GM20431 (cell line): ENCODE measurements around the gene CDK12.
"Not testable (repeated sequence)": the region's sequence is repeated elsewhere in the genome, so short reads cannot be mapped to it uniquely, and the experiment has no call there.

Experiments used
- in situ Hi-C: fragments of 300-500 bp; cut with MseI, MboI; formaldehyde crosslinking; loops from one replicate; pipeline ENCODE4 v1.15.0; 2020; ENCODE audit warnings: low sequenced_read_pairs; ENCODE audit not compliant: unreplicated experiment

The CDK12 gene

DNA sequence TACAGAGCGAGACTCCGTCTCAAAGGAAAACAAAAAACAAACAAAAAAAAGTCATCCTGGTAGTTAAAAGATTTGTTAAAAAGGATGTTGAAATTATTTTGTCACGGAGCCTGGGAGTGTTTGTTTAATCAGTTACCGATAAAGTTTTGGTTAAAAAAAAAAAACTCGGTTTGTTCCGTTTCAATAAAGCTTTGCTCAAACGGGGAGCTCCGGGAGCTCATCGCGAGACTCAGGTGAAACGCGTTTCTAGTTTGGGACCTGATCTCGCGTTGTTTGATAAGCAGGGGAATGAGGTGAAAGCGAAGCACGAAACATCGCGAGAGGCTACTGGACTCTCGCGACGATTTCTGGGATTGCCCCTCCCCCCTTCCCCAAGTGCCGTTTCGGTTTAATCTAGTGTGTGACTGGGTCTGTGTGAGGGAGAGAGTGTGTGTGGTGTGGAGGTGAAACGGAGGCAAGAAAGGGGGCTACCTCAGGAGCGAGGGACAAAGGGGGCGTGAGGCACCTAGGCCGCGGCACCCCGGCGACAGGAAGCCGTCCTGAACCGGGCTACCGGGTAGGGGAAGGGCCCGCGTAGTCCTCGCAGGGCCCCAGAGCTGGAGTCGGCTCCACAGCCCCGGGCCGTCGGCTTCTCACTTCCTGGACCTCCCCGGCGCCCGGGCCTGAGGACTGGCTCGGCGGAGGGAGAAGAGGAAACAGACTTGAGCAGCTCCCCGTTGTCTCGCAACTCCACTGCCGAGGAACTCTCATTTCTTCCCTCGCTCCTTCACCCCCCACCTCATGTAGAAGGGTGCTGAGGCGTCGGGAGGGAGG lies at the start of gene CDK12:
TSS of gene CDK12 (plus strand) at position 374 of the 813 bp plus-strand sequence. CDS start 586 bp downstream, outside the sequence.
- in situ Hi-C loops: no loop called here

DNA sequence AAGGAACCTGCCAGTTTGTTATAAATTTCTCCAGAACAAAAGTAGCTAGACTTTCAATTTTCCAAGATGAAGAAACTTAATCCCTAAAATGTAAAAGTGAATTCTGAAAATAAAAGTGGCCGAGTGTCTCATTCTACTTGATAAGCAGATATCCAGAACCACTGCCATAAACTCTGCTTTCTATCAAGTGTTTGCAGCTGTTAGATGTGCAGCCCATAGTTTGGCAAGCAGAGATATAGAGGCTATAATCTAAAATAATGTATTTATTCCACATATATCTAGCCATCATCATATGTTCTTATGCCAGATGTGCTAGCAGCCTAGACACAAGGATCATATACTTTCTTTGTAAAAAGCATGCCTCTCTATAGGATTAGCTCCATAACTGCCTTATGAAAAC lies 45.1 kb upstream of the CDK12 start:
- in situ Hi-C loops: no loop called here

DNA sequence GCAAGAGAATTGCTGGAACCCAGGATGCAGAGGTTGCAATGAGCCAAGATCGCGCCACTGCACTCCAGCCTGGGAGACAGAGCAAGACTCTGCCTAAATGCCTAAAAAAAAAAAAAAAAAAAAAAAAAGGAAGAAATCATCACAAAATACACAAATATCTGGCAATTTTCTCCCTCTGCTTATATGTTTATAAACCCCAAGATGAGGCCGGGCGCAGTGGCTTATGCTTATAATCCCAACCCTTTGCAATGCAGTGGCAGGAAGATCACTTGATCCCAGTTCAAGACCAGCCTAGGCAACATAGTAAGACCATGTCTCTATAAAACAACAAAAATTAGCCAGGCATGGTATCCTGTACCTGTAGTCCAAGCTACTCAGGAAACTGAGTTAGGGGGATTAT lies 31.7 kb upstream of the CDK12 start:
- in situ Hi-C loops: no loop called here

DNA sequence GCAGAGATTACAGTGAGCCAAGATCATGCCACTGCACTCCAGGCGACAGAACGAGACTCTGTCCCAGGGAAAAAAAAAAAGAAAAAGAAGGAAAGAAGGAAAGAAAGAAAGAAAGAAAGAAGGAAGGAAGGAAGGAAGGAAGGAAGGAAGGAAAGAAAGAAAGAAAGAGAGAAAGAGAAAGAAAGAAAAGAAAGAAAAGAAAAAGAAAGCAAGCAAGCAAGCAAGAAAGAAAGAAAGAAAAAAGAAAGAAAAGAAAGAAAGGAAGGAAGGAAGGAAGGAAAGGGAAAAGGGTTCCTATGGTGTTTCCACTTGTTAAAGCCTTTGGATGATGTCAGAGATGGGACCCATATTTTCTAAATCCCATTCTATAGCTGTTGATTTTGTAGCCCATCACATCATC lies 21.4 kb upstream of the CDK12 start:
- in situ Hi-C loops: not testable (repeated sequence)

DNA sequence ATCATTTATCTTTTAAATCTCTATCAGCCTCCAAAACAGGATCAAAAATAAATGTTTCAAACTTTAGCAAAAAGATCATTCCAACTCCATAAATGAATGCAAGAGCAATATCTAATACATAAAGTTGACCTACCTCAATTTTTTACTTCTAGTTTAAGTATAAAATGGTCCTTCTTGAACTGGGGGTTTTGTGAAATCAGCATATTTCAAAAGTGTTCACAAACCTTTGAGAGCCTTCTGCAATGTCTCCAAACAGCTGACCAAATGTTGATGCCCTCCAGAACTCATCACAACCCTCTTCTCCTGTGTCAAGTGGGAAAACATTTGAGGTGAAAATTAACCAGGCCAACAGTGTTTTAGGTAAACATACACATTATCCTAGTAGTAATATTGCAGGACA lies 18.0 kb upstream of the CDK12 start:
- in situ Hi-C loops: no loop called here

DNA sequence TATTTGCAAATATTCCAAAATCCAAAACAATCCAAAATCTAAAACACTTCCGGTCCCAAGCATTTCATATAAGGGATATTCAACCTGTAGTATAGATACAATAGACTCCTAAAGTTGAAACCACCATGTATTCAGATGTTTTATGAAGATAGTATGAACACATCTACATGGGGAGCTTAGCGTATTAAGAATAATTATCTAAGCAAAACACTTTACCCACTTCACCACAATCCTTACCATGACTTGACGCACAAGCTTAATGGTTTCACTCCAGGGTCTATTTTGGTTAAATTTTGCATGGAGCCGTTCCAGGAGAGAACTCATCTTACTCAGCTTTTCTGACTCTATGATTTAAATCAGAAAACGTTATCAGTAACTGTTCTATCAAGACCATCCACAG lies 13.7 kb upstream of the CDK12 start:
- in situ Hi-C loops: no loop called here

DNA sequence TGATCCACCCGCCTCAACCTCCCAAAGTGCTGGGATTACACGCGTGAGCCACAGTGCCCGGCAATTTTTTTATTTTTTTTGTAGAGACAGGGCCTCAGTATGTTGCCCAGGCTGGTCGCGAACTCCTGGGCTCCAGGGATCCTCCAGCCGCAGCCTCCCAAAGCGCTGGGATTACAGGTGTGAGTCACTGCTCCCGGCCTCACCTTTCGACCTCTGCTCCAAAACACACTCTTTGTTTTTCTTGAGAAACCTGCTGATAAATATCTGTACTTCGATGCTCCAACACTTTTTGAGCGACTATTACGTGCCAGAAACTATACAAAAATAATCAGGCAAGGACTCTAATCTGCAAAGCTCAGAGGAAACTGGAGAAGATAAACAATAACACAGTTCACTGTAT lies 11.2 kb upstream of the CDK12 start:
- in situ Hi-C loops: no loop called here

DNA sequence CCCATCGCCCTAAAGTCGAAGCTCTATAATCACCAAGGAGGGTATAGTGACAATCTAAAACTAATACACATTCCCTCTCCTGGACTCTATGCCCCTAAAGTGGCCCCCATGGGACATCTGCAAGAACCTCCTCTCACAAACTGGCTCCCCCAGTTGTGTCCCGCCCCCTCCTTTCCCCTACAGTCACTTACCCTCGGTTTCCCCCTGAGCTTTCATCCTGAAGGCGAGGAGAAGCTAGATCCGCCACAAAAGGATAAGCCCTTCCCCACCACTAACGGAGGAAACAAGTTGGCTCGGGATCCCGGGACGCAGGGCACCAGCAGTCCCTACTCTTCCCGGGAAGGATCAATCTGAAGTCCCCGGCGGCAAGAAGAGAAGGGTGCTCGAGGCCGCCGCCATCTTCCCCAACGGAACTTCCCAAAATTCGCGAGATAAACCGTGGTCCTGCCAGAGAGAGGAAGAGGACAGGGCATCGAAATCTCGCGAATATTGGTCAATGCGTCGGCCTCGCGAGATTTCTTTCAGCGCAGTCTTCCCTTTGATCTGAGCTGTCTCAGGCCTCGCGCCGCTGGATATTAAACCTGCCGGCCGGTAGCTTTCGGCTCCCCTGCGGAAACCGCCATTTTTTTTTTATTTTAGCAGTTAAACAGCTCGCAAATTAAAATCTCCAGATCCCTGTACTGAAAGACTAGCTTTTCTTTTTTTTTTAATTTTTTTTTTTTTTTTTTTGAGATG lies 10.3 kb upstream of the CDK12 start, which contains the start of gene MED1:
TSS of gene MED1 (minus strand) at position 417 of the 735 bp plus-strand sequence. CDS start at position 216, 201 bp downstream.
- in situ Hi-C loops: no loop called here

DNA sequence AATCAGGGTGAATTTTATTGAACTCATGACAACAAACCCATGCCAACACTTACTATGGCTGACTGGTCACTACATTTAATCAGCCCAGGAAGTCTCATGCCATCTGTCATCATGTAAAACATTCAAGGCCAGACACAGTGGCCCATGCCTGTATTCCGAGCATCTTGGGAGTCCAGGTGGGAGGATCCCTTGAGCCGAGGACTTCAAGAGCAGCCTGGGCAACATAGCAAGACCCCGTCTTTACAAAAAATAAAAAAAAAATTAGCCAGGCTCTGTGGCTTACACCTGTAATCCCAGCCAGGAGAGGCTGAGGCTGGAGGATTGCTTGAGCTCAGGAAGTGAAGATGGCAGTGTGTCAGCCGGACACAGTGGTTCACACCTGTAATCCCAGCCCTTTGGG lies 5.4 kb upstream of the CDK12 start:
- in situ Hi-C loops: no loop called here

DNA sequence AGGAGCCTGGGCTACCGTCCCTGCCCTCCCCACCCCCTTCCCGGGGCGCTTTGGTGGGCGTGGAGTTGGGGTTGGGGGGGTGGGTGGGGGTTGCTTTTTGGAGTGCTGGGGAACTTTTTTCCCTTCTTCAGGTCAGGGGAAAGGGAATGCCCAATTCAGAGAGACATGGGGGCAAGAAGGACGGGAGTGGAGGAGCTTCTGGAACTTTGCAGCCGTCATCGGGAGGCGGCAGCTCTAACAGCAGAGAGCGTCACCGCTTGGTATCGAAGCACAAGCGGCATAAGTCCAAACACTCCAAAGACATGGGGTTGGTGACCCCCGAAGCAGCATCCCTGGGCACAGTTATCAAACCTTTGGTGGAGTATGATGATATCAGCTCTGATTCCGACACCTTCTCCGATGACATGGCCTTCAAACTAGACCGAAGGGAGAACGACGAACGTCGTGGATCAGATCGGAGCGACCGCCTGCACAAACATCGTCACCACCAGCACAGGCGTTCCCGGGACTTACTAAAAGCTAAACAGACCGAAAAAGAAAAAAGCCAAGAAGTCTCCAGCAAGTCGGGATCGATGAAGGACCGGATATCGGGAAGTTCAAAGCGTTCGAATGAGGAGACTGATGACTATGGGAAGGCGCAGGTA lies 762 bp downstream of the CDK12 start:
- in situ Hi-C loops: no loop called here

DNA sequence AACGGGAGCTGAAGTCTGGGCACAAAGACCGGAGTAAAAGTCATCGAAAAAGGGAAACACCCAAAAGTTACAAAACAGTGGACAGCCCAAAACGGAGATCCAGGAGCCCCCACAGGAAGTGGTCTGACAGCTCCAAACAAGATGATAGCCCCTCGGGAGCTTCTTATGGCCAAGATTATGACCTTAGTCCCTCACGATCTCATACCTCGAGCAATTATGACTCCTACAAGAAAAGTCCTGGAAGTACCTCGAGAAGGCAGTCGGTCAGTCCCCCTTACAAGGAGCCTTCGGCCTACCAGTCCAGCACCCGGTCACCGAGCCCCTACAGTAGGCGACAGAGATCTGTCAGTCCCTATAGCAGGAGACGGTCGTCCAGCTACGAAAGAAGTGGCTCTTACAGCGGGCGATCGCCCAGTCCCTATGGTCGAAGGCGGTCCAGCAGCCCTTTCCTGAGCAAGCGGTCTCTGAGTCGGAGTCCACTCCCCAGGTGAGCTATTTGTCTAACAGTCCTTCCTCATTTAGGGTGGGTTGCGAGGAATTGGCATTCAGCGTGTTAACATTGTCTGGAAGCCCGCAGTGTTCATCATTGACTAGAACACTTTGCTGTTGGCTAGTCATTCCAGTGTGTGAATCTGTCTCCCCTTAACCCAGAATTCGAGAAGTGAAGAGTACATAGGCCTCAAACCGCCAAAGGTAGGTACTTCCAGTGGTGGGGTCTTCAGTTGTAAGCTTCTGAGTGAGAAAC lies 1.5 kb downstream of the CDK12 start:
- in situ Hi-C loops: no loop called here

DNA sequence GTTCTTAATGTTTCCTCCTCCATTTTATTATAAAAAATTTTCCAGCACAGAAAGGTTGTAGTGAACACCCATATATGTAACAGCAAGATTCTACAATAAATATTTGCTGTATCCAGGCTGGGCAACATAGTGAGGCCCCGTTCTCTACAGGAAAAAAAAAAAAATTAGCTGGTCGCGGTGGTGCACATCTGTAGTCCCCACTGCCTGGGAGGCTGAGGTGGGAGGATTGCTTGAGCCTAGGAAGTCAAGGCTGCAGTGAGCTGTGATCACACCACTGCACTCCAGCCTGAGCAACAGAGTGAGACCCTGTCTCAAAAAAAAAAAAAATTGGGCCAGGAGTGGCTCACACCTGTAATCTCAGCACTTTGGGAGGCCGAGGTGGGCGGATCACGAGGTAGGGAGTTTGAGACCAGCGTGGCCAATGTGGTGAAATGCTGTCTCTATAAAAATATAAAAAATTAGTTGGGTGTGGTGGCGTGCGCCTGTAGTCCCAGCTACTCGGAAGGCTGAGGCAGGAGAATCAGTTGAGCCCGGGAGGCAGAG lies 3.4 kb downstream of the CDK12 start:
- in situ Hi-C loops: not testable (repeated sequence)

DNA sequence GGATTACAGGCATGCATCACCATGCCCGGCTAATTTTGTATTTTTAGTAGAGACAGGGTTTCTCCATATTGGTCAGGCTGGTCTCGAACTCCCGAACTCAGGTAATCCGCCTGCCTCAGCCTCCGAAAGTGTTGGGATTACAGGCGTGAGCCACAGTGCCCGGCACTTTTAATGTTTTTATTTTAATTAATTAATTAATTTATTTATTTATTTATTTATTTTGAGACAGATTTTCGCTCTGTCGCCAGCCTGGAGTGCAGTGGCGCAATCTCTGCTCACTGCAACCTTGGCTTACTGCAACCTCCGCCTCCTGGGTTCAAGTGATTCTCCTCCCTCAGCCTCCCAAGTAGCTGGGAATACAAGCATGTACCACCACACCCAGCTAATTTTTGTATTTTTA lies 7.3 kb downstream of the CDK12 start:
- in situ Hi-C loops: not testable (repeated sequence)

DNA sequence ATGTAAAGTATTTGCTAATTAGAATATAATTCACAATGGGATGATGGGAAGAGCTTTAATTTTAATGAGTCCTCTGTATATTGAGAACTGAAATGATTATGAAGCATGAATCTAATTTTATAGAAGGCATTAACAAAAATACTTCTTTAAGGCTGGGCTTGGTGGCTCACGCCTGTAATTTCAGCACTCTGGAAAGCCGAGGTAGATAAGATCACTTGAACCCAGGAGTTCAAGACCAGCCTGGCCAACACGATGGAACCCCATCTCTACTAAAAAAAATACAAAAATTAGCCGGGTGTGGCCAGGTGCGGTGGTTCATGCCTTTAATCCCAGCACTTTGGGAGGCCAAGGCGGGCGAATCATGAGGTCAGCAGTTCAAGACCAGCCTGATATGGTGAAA lies 12.0 kb downstream of the CDK12 start:
- in situ Hi-C loops: no loop called here

DNA sequence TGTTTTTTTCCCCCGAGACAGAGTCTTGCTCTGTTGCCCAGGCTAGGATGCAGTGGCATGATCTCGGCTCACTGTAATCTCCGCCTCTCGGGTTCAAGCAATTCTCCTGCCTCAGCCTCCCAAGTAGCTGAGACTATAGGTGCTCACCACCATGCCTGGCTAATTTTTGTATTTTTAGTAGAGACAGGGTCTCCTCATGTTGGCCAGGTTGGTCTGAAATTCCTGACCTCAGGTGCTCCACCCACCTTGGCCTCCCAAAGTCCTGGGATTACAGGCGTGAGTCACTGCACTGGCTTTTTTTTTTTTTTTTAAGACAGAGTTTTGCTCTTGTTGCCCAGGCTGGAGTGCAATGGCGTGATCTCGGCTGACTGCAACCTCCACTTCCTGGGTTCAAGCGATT lies 18.3 kb downstream of the CDK12 start:
- in situ Hi-C loops: not testable (repeated sequence)

DNA sequence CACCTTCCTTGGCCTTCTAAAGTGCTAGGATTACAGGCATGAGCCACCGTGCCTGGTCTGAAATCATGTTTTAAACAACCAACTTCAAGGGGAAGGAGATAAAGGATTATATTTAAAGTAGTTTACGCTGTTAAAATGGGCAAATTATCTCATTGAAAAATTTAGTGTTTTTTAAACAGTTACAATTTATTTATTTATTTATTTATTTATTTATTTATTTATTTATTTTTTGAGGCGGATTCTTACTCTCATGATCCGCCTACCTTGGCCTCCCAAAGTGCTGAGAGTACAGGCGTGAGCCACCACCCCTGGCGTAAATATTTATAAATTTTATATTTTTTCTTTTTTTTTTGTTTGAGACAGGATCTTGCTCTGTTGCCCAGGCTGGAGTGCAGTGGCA lies 22.2 kb downstream of the CDK12 start:
- in situ Hi-C loops: no loop called here

DNA sequence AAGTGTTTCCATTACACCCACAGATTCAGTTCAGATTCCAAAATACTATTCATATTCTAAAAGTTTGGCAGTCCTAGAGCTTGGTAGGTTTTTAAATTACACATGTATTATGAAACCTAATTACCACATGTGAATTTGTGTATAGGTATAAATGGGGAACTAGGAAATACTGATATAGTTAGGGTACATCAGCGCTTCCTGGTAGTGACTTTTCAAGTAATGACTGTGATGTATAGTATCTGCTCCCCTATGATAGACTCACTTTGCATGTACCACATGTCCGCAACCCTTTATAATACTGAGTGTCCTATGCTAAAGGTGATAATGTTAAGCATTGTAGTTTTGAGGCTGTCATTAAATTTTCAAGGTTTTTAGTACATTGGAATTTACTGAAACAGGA lies 22.9 kb downstream of the CDK12 start:
- in situ Hi-C loops: no loop called here

DNA sequence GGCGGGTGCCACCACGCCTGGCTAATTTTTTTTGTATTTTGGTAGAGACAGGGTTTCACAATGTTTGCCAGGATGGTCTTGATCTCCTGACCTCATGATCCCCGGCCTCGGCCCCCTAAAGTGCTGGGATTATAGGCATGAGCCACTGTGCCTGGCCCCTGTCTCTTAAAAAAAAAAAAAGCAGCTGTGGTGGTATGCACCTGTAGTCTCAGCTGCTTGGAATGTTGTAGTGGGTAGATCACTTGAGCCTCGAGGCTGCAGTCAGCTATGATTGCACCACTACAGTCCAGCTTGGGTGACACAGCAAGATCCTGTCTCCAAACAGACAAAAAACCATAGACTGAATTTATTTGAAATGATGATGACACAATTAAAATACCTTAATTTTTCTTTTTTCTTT lies 24.3 kb downstream of the CDK12 start:
- in situ Hi-C loops: no loop called here

DNA sequence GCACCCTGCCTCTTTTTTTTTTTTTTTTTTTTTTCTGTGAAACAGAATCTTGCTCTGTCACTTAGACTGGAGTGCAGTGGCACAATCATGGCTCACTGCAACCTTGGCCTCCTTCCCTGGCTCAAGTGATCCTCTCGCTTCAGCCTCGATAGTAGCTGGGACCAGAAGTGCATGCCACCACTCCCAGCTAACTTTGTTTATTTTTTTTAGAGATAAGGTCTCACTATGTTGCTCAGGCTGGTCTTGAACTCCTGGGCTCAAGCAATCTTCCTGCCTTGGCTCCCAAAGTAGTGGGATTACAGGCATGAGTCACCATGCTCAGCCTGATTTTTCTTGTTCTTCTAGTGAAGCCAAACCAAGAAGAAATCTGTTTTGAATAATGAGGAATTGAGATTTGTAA lies 25.0 kb downstream of the CDK12 start:
- in situ Hi-C loops: no loop called here

DNA sequence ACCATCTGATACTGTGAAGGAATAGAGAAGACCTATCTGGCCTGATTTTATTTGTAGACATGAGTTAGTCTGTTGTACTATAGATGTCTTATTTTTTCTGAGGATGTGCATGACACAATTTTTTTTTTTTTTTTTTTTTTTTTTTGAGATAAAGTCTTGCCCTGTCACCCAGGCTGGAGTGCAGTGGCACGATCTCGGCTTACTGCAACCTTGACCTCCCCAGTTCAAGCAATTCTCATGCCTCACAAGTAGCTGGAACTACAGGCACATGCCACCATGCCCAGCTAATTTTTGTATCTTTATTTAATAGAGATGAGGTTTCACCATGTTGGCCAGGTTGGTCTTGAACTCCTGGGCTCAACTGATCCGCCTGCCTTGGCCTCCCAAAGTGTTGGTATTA lies 26.2 kb downstream of the CDK12 start:
- in situ Hi-C loops: not testable (repeated sequence)
